DOHH2 (cell line): Measurements from ENCODE around the gene PDCD10.

ENCODE experiments used
- H3F3A ChIP-seq: fragments of 200-600 bp; sonication (generic), shearing (Covaris generic); 2 replicates; pipeline ENCODE4 v1.6.0; 2016; ENCODE audit warnings: antibody characterized with exemption, mild to moderate bottlenecking; ENCODE audit not compliant: control insufficient read depth, insufficient read depth
- H3K27ac ChIP-seq: fragments of 200-600 bp; sonication (generic); 2 replicates; pipeline ENCODE4 v1.5.1; 2014; ENCODE audit warnings: low read depth, mild to moderate bottlenecking, low read length, moderate library complexity
- H3K27me3 ChIP-seq: fragments of 200-600 bp; sonication (generic); 2 replicates; pipeline ENCODE4 v1.6.1; 2014; ENCODE audit warnings: mild to moderate bottlenecking, low read length, mixed read lengths; ENCODE audit not compliant: control insufficient read depth
- H3K36me3 ChIP-seq: fragments of 200-600 bp; sonication (generic); 2 replicates; pipeline ENCODE4 v1.6.1; 2014; ENCODE audit warnings: mild to moderate bottlenecking, low read length, moderate library complexity, mixed read lengths; ENCODE audit not compliant: control insufficient read depth
- H3K4me1 ChIP-seq: fragments of 200-600 bp; sonication (generic); 2 replicates; pipeline ENCODE4 v1.6.1; 2014; ENCODE audit warnings: mild to moderate bottlenecking, low read length, mixed read lengths; ENCODE audit not compliant: control insufficient read depth
- H3K4me2 ChIP-seq: fragments of 200-600 bp; sonication (generic); 2 replicates; pipeline ENCODE4 v1.6.0; 2014; ENCODE audit warnings: mild to moderate bottlenecking, low read length, moderate library complexity
- H3K4me3 ChIP-seq: fragments of 200-600 bp; sonication (generic); 2 replicates; pipeline ENCODE4 v1.5.1; 2014; ENCODE audit warnings: mild to moderate bottlenecking, low read length, mixed read lengths
- H3K79me2 ChIP-seq: fragments of 200-600 bp; sonication (generic); 2 replicates; pipeline ENCODE4 v1.6.1; 2014; ENCODE audit warnings: mild to moderate bottlenecking, low read length, mixed read lengths; ENCODE audit not compliant: control insufficient read depth
- H3K9me2 ChIP-seq: fragments of 200-600 bp; sonication (generic); replicated peaks from 2 replicates; pipeline ENCODE4 v1.6.1; 2014; ENCODE audit warnings: mild to moderate bottlenecking, low read length, mixed read lengths; ENCODE audit not compliant: control insufficient read depth
- H3K9me3 ChIP-seq: fragments of 200-600 bp; sonication (generic); 2 replicates; pipeline ENCODE4 v1.6.1; 2014; ENCODE audit warnings: antibody characterized with exemption, low read length, mixed read lengths; ENCODE audit not compliant: control insufficient read depth, insufficient read depth
- H4K20me1 ChIP-seq: fragments of 200-600 bp; sonication (generic); 2 replicates; pipeline ENCODE4 v1.6.0; 2014; ENCODE audit warnings: low read depth, mild to moderate bottlenecking, antibody characterized with exemption, low read length, moderate library complexity; ENCODE audit not compliant: control insufficient read depth, insufficient read depth
- EZH2phosphoT487 ChIP-seq: fragments of 200-600 bp; sonication (generic); IDR thresholded peaks from 2 replicates; pipeline ENCODE4 v1.6.1; 2017; ENCODE audit warnings: borderline replicate concordance, mild to moderate bottlenecking, antibody characterized with exemption, low read length, moderate library complexity, mixed read lengths
- TF ChIP-seq, protein P1 (sequence below): fragments of 200-600 bp; sonication (generic); IDR thresholded peaks from one replicate; pipeline ENCODE4 v1.5.1; 2014; ENCODE audit warnings: antibody characterized with exemption, mild to moderate bottlenecking, low read depth, low read length; ENCODE audit not compliant: poor library complexity, severe bottlenecking

PDCD10 gene

DNA sequence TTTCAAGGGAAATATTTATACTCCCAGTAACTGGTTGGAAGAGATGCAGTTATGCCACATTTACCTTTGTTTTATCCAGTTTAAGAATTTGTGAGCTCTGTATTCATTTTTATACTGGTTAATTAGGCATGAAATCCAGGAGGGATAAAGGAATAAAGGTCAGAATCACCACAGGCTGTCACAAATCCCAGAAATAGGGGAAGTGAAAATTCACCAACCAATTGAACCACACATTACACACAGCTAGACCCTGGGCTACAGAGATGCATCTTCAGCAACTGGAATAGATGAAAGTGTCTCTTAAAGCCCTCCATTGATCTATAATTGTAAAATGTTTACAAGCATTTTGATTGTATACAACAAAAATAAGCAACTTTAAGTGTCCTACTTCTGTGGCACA is 19.4 kb upstream of the PDCD10 start:
- Histone ChIP-seq H3K36me3 (no peaks in the 10 kb centered on the region), H3K4me2 (no peak overlapping the region), H3K27ac (no peak overlapping the region), H3K27me3 (no peaks in the 10 kb centered on the region), H3K79me2 (no peaks in the 10 kb centered on the region; the same call in 1 of the 2 replicates), H4K20me1 (no peaks in the 10 kb centered on the region), H3K9me2 (no peaks in the 10 kb centered on the region), H3K4me1 (peaks cover 50% of the 10 kb centered on the region), H3K9me3 (no peaks in the 10 kb centered on the region), H3K4me3 (no peak overlapping the region), H3F3A (no peaks in the 10 kb centered on the region)
- no peak for TF ChIP-seq EZH2phosphoT487
- TF ChIP-seq, protein P1, sequence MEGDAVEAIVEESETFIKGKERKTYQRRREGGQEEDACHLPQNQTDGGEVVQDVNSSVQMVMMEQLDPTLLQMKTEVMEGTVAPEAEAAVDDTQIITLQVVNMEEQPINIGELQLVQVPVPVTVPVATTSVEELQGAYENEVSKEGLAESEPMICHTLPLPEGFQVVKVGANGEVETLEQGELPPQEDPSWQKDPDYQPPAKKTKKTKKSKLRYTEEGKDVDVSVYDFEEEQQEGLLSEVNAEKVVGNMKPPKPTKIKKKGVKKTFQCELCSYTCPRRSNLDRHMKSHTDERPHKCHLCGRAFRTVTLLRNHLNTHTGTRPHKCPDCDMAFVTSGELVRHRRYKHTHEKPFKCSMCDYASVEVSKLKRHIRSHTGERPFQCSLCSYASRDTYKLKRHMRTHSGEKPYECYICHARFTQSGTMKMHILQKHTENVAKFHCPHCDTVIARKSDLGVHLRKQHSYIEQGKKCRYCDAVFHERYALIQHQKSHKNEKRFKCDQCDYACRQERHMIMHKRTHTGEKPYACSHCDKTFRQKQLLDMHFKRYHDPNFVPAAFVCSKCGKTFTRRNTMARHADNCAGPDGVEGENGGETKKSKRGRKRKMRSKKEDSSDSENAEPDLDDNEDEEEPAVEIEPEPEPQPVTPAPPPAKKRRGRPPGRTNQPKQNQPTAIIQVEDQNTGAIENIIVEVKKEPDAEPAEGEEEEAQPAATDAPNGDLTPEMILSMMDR, result no peak

DNA sequence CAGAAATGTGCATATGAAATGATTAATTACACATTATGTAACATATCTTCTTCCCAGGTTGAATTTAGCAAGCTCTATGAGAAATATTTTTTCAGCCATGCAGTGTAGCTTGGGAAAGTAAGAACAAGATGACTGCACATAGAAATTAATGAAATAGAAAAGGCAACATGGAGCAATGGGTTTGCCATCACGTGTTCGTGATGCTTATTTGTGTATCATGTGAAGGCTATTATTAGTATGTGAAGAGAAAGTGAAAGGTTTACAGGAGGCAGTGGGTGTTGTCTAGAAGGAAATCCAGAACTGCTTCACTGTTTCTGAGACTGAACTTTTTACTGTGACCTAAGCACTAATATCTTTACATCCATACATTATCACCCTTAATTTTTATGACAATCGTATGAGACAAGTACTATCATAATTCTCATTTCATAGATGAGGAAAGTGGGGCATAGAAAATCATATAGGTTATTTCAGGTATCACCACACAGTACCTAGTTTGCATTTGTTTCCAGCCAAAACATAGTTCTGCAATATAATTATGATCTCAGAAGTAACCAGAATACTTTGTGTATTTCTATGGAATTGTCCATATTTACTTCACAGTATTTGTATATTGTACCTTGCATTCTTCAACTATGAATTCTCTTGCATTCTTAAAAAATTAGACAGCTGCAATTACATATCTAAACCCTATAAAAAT is 15.7 kb upstream of the PDCD10 start:
- H3K4me3 ChIP-seq, result peak overlapping the region; percentile 60
- peak overlapping the region; percentile 31 for H3K27ac ChIP-seq
- peaks cover 85% of the 10 kb centered on the region for H3K4me1 ChIP-seq
- no peaks in the 10 kb centered on the region for H3K27me3 ChIP-seq
- H3K9me3 ChIP-seq, result no peaks in the 10 kb centered on the region
- peak overlapping the region; percentile 65 for H3K4me2 ChIP-seq
- TF ChIP-seq EZH2phosphoT487, result no peak
- TF ChIP-seq, protein P1, result no peak
- no peaks in the 10 kb centered on the region for H4K20me1 ChIP-seq
- no peaks in the 10 kb centered on the region; the same call in 1 of the 2 replicates for H3F3A ChIP-seq
- H3K79me2 ChIP-seq, result no peaks in the 10 kb centered on the region; the same call in 1 of the 2 replicates
- no peaks in the 10 kb centered on the region; the same call in 1 of the 2 replicates for H3K36me3 ChIP-seq
- H3K9me2 ChIP-seq, result no peaks in the 10 kb centered on the region

DNA sequence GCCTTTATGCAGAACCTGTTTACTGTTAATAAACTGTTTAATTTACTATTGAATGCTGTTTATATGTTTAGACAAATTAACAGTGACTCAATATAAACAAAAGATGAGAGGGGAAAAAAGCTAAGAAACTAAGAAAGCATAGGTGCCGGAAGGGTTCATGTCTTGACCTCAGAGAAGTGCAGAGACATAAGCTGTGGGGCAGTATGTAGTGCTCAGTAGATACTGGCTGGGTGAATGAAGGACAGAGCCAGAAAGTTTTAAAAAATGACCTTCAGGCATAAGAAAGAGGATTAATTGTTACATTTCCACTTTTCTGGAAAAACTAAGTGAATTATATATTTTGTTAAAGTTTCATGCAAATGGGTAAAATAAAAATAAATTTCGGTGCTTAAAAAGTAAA is 15.0 kb upstream of the PDCD10 start:
- H3K4me2 ChIP-seq, result peak overlapping the region; percentile 65
- H3K9me2 ChIP-seq, result no peaks in the 10 kb centered on the region
- H3K9me3 ChIP-seq, result no peaks in the 10 kb centered on the region
- H3K36me3 ChIP-seq, result peaks cover 3% of the 10 kb centered on the region; the same call in 1 of the 2 replicates
- TF ChIP-seq, protein P1, result no peak
- TF ChIP-seq EZH2phosphoT487, result no peak
- H3K79me2 ChIP-seq, result no peaks in the 10 kb centered on the region; the same call in 1 of the 2 replicates
- no peaks in the 10 kb centered on the region for H4K20me1 ChIP-seq
- H3K4me3 ChIP-seq, result peak overlapping the region; percentile 60
- H3K4me1 ChIP-seq, result peaks cover 91% of the 10 kb centered on the region
- no peaks in the 10 kb centered on the region; the same call in 1 of the 2 replicates for H3F3A ChIP-seq
- peak overlapping the region; percentile 31 for H3K27ac ChIP-seq
- H3K27me3 ChIP-seq, result no peaks in the 10 kb centered on the region
